GM19467 (cell line): Measurements from ENCODE around the gene LEMD2.

ENCODE experiments used
- ATAC-seq: cut with Tn5 transposase; IDR thresholded peaks from one replicate; pipeline ENCODE4 v1.9.1; 2021; ENCODE audit warnings: mild to moderate bottlenecking, moderate library complexity; ENCODE audit not compliant: unreplicated experiment

Gene LEMD2

DNA sequence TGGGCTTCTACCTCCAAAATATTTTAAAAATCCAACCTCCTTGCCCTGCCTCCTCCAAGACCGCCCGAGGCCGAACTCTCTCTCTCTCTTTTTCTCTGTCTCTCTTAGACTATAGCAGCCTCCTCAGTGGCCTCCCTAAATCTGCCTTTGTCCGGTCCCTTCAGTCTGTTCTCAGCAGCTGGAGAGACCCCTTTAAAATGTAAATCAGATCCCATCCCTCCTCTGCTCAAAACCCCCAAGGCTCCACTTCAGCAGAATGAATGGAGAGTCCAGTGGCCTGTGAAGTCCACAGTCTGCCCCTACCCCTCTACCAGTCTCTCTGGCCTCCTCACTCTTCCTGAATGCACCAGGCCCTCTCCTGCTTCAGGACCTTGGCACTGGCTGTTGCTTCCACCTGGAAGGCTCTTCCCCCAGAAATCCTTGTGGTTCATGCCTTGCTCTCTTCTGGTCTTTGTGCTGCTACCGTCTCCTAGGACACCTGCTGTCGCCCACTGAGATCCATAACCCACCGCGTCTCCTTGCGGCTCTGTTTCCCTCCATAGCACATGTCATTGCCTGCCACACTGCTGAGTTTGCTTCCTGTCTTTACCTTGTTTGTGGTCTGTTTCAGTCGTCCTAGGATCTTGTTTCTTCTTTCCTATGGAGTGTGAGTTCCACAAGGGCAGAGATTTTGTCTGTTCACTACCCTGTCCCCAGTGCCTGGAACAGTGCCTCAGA, 8.9 kb upstream of the LEMD2 start:
- ATAC-seq: no peak

DNA sequence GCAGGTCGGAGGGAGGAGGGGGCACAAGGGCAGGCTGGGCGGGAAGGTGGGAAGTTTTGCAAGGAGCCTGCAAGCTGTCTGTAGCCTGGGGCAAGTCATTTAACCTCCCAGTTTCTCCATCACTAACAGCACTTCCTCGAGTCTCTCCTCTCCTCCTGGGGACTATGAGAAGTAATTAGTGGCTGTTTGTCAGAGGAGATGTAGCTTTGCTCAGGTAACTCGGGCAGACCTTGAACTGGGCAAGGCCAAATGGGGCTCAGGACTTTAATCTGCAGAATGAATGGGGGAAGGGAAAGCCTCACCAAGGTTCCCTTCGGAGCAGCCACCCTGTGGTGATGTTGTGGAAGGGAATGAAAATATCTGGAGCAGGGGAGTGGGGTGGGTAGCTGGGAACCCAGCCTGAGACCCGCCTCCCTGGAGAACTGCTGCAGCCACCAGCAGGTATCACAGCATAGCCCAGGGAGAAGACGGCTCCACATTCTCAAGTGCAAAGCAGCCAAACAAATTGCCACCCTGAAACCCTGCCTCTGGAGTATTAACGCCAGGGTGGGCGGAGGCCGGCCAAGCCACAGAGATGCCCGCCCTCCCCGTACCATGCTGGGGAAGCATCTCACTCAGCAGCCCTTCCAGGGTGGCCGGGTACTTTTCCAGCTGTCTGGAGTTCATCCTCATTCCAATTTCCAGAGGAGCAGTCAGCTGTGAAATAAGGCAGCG, 6.1 kb upstream of the LEMD2 start:
- no peak for ATAC-seq

DNA sequence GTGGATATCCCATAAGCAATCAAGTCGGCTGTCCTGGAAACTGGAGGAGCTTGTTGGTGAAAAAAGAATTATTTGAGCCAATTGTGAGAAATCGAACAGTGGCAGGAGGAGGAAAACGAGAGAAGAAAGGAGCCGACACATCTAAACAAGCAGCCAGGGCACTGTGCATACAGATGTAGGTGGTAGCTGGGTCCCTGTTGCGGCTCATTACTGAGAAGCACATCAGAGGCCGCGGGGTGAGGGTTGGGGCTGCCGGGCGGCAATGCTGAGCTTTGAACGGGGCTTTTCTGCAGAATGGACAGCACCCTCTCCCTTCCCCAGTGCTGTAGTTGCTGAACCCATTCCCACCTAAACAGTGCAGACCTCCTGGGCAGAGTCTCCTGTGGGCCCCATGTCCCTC, 4.1 kb upstream of the LEMD2 start:
- no peak for ATAC-seq

DNA sequence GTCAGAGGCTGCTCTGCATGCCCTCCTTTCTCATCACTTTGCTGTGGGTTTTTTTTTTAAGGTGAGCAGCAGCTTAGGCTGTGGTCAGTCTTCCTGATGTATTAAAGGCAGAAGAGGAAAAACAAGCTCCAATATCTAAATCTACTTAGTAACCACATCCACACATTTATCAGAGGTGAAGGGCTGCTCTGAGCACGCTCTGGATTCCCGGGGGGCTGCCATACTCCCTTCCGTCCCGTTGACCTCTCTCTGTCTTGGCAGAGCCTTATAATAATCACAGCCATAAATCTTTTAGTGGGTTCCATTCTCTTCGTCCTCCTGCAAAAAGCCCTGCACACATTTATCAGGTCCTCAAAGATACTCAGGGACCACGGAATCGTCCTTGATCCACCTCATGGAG, 2.7 kb upstream of the LEMD2 start:
- no peak for ATAC-seq

DNA sequence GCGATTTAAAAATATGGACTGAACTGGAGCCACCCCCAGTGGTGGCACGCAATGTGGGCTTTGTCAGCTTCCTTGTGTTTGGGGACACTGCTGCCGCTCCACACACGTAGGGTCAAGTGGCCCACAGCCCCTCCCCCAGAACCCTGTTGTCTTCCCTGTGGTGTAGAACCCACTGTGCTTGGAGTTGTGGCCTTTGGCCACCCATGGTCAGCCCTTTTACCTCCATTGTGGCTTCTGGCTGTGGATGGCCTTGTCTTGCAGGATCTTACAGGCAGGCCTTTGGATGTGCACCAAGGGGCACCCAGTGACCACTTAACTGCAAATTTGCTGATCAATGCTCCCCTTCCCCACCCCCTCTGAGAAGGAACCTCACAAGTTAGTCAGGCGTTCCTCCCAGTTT, 2.0 kb upstream of the LEMD2 start:
- no peak for ATAC-seq

DNA sequence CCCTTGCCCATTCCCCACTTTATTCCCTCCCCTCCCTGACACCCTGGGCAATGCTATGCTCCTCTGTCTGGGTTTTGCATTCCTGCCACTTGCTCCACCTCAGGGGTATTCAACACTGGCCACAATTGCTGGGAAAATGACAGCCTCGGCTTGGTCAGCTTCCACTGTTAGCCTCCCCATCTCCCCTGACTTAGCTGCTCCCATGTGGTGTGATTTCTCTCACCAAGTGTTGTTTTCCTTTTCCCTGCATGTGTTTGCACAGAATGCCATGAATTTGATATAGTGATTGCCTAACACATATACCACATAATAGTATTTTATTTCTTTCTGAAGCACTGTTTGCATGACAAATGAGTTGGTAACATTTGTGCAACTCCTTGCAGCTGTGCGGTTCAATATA, 1.4 kb upstream of the LEMD2 start:
- ATAC-seq: no peak

DNA sequence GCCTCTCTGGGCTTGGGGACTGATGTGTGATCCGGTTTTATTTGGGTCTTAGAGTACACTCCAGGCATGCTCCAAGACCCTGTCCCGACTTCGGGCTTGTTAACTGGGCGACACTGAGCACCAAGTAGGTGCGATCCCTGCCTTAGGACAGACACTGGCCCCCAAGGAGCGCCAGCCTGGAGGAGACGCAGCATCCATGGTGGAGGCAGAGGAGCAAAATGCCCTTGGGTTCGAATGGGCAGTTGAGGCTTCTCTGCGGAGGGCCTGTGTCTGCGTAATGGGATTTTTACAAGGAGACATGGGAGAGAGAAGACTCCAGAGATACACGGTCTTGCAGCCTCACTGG, 593 bp upstream of the LEMD2 start:
- ATAC-seq: no peak

DNA sequence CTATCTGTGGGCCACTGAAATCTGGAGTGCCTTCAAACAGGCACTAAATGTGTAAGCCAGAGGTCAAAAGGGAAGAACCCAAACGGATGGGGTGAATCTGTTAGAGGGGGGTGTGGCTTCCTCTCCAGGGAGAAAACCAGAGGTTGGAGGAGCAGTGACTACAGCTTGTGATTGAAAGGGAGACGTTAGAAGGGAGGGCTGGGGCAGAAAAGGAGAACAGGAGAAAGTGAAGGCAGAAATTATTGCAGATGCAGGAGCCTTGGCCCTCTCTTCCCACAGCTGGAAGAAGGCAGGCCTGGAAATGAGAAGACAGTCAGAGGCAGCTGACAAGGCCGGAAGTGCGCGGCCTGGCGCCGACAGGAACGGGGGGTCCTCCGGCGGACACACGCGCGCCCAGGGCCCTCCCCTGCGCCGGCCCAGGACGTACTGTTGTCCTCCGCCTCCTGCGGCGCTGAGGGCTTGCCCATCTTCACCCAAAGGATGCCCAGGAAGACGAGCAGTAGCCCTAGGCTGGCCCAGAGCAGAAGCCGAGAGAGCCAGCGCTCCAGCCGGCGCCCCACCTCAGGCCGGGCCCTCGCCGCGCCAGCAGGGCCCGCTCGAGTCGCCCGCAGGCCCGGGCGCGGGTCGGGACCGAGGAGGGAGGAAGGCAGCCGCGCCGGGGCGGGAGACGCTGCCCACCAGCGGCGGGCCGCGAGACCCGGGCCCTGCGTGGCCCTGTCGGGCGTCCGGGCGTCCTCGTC, 806 bp downstream of the LEMD2 start:
- ATAC-seq: peak; percentile 39

DNA sequence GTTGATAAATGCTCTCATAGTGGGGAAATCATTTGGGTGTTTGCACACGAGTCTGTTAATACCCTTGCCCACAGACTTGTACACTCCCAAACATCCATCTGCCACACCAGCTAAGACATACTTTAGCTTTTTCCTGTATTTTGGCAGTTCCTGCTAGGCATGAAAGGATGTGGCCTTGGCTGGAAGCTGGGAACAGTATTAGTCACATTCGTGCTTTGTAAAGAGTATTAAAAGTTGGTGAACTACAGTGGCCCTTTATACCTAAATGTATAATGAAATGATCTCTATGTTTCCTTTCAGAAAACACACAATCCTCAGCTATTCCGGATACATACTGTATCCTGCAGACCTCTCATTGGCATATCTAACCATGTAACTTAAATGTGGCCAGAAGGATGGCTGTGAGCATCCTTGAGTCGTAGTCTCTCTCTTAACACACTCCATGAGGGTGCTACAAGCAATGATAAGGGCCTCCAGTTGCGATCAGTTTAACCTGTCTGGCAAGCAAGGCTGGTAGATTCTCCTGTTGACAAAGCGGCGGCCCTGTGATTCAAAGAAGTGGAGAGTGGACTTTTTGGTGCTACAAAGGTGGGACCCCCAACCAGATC, 1.5 kb downstream of the LEMD2 start:
- ATAC-seq: no peak

DNA sequence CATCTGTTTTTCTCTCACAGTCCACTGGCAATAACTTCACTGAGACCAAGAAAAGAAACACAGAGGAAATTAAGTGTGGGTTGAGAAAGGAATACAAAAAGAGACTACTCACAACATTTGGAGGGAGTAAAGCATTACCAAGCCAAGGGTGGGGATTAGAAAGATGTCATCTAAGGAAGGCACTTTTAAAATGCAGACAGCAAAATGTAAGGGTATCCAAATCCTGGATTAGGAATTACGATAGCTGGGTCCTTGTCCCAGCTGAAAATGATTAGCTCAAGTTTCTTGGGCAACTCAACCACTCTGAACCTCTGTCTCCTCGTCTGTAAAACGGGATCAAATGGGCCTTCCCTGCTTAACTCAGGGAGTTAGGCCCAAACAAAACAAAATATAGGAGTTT, 2.2 kb downstream of the LEMD2 start:
- no peak for ATAC-seq

DNA sequence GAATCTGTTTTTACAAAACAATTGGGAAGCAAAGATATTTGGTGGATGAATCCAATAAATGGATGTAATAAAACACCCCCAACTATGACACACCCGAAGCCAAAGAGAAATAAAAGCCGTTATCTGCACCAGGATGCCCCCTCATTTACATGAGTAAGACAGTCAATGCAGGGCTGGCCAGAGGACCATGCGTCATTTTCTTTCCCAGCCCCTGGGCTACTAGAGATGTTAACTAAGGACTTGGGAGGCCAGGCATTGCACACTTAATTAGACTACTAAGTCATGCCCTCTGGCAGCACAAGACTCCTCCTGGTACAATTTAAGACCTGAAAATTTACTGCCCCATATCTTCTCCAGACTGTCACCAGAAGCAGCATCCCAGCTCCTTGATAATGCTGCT, 3.2 kb downstream of the LEMD2 start:
- ATAC-seq: no peak

DNA sequence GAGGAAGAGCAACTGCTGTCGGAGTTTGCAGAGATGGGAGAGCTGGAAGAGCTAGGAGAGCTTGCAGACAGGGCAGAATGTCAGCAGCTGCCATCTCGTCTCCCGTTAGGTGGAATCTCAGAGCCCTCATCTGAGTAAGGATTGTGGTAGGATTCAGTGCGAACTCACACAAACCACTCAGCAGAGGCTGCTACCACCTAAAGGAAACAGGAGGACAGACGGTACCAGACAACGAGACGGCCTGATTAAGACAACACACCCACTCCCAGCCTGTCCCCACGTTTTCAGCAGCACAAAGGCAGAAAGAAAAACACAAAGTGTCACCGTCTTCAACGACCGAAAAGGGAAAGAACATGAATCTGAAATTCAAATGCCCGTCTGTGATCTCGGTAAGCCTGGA, 4.1 kb downstream of the LEMD2 start:
- no peak for ATAC-seq

DNA sequence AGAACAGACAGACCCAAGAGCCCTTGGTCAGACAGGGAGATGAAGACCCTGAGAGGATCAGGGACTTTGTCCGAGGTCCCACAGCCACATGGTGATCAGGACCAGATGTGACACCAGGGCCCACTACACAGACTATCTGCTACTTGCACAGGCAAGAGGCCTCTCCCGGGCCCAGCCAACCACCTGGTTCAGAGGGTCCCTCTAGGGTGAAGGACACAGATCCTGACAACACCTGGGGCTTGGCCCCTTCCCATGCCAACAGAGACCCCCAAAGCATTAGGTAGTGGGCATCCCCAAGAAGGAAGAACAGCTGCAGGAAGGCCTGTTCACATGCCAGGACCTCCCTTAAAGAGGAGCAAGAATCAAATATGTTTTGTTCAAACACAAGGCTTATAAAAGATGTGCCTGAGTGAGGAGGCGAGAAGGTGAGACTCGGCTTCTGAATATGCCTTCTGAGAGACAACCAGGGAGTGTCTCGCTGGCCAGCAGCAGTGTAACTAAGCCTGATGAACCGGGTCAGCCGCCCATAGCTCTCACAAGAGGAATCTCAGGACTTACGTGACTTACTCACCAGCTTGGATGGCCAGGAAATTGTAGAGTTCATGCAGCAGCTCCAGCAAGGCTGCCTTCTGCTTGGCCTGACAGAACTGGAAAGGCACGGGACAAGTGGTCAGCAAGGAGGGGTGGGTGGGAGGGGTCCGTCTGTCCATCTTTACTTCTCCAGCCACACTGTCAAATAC, 5.0 kb downstream of the LEMD2 start:
- no peak for ATAC-seq

DNA sequence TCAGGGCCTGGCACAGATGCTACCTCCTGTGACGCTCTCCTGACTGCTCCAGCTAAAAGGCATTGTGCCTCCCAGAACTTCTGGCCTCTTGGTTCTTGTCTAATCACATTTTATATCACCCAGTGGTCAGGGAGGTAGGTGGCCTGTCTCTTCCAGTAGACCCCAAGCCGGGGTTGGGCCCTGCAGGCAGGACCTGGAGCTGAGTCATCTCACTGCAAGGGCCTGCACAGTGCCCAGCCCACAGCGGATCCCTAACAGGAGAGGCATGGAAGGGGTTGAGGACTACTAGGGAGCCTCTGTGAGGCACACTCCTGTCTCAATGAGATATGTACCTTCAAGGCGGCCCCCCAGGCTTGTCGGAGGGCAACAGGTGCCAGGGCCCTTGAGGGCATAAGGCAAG, 6.4 kb downstream of the LEMD2 start:
- no peak for ATAC-seq

DNA sequence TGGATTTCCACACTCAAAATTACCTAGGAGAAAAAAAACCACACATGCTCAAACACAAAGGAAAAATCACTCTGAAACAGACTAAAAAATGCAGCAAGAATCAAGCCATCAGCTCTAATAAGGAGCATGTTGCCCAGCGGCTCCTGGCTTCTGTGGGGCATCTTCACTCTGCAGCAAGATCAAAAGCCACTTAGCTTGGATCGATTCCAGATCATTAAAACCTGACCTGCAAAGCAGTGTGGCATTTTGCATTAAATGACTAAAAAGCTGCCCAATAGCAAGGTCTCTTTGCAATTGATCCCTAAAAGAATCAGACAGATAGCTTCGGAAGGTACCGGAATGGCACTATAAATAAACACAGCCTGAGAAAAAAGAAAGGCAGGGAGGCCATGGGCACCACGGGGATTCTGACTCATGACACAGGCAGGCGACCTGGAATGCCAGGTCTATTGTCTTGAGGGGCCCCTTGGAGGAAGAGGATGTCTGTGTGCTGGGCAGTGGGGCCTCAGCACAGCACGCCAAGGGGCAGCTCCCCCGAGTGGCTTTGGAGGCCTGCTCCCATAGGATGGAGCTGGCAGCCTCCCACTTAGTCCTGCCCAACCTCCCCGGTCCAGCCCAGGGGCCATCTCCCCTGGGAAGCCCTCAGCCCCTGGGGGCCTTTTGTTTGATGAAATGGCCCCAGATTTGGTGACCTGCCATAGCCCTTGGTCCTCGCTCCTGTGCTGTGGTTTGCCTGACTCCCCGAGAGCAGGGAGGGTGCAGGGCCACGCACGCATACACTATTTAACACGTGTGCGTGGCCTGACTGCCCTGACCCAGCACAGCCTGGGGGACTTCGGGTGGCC, 7.6 kb downstream of the LEMD2 start:
- ATAC-seq: no peak

DNA sequence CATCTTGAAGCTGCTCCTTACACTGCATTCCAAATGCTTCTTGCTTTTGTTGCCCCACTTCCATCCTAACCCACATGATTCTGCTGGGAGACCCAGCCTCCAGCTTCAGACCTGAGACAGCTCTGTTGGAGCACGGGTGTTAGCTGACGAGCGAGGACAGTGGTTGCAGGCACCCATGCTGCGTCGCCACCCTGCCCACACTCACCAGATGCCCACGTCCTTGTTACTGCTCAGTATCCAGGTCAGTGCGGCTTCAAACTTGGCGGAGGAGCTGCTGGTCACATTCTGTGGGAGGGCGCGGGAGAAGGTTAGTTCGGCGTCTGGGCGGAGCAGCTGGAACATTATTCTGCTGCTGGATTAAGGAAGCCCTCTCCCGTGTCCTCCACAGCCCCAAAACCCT, 9.0 kb downstream of the LEMD2 start:
- no peak for ATAC-seq

DNA sequence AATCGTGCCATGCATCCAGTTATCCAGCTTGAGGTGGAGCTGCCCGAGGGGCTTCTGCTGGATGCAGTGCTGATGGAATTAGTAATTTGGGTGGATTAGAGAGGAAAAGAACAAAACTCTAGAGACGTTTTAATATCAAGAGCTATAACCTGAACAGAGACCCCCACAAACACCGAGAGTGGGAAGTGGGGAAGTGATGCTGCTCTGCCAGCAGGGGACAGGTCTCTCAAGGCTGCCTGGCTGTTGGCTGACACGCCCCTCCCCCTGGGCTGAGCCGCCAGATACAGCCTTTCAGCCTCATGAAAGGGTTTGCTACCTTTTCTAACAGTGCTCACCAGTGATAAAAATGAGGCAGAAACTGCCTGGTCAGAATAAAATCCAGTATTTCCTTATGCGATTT, 9.6 kb downstream of the LEMD2 start:
- ATAC-seq: no peak

DNA sequence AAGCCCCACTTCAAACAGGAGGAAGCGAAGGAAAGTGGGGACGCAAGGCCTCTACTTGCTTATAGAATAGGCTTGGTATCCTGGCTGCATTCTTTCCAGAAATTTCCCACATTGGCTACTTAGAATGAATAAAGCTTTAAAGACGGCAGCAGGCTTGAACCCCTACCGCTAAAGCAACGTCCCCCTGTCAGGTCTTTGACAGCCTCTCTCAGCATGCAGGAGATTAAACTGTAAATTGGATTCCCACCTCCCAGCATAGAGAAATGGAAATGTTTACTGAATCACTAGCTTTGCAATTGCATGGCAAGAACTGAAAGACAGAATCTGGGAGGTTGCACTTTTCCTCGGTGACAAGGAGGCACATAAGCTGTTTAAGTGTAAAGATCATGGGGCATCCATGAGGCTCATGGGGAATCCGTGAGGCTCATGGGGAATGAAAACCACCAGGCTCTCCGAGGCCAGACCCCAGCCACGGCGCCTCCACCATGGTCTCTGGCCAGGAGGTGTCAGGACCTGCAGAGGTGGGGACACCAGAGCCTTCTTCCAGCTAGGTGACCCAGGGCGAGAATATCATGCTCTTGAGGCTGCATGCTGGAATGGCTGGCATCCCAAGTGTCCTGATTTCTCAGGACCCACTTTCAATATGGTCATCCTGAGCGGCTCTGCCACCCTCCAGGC, 10.3 kb downstream of the LEMD2 start:
- ATAC-seq: no peak
